Measurements from ENCODE around the gene MROH7.

MROH7 gene

GRCh38 chr1:54640863-54641836 lies at the start of gene MROH7:
TSS of gene MROH7 (plus strand) at chr1:54641786. CDS start at chr1:54652927, 11,141 bp downstream.
- DNase-seq (ENCODE audit: low read depth) = no peak

- no peak for DNase-seq (ENCODE audit: low read depth)
These were observed 47.9 kb upstream of the MROH7 start for GRCh38 chr1:54593571-54594160.

- DNase-seq (ENCODE audit: low read depth) = no peak
These were observed 47.1 kb upstream of the MROH7 start for GRCh38 chr1:54594463-54594862.

GRCh38 chr1:54595956-54596498 lies 45.6 kb upstream of the MROH7 start:
- no peak for DNase-seq (ENCODE audit: low read depth)

- no peak for DNase-seq (ENCODE audit: low read depth)
These were observed 44.8 kb upstream of the MROH7 start for GRCh38 chr1:54596756-54597155.

GRCh38 chr1:54597455-54598030 lies 44.0 kb upstream of the MROH7 start:
- DNase-seq (ENCODE audit: low read depth) = no peak

- DNase-seq (ENCODE audit: low read depth) = no peak
These were observed 42.3 kb upstream of the MROH7 start for GRCh38 chr1:54599211-54599823.

GRCh38 chr1:54600947-54601721 lies 40.5 kb upstream of the MROH7 start:
- DNase-seq (ENCODE audit: low read depth) = no peak

GRCh38 chr1:54601730-54602129 lies 39.9 kb upstream of the MROH7 start:
- no peak for DNase-seq (ENCODE audit: low read depth)

- DNase-seq (ENCODE audit: low read depth) = no peak
These were observed 39.0 kb upstream of the MROH7 start for GRCh38 chr1:54602554-54602953.

GRCh38 chr1:54603241-54603640 lies 38.3 kb upstream of the MROH7 start:
- DNase-seq (ENCODE audit: low read depth) = no peak

- no peak for DNase-seq (ENCODE audit: low read depth)
These were observed 37.5 kb upstream of the MROH7 start for GRCh38 chr1:54604051-54604450.

- DNase-seq (ENCODE audit: low read depth) = no peak
These were observed 36.8 kb upstream of the MROH7 start for GRCh38 chr1:54604572-54605370.

- no peak for DNase-seq (ENCODE audit: low read depth)
These were observed 35.2 kb upstream of the MROH7 start for GRCh38 chr1:54606096-54606989.

GRCh38 chr1:54606990-54607325 lies 34.6 kb upstream of the MROH7 start:
- DNase-seq (ENCODE audit: low read depth) = no peak

- DNase-seq (ENCODE audit: low read depth) = no peak
These were observed 33.6 kb upstream of the MROH7 start for GRCh38 chr1:54607821-54608565.

GRCh38 chr1:54608566-54609230 lies 32.9 kb upstream of the MROH7 start:
- DNase-seq (ENCODE audit: low read depth) = no peak

- DNase-seq (ENCODE audit: low read depth) = no peak
These were observed 32.2 kb upstream of the MROH7 start for GRCh38 chr1:54609301-54609921.

Data from T-helper 22 cell (primary cell).